ENCODE measurements around the gene ZNF469. TPM values are rescaled to one million over a fixed set of nuclear protein-coding genes. Genes with fewer than 3 reads are reported as not detected.

The ZNF469 gene
- polyA plus RNA-seq, 1 donor from 2014 or later = not detected

DNA sequence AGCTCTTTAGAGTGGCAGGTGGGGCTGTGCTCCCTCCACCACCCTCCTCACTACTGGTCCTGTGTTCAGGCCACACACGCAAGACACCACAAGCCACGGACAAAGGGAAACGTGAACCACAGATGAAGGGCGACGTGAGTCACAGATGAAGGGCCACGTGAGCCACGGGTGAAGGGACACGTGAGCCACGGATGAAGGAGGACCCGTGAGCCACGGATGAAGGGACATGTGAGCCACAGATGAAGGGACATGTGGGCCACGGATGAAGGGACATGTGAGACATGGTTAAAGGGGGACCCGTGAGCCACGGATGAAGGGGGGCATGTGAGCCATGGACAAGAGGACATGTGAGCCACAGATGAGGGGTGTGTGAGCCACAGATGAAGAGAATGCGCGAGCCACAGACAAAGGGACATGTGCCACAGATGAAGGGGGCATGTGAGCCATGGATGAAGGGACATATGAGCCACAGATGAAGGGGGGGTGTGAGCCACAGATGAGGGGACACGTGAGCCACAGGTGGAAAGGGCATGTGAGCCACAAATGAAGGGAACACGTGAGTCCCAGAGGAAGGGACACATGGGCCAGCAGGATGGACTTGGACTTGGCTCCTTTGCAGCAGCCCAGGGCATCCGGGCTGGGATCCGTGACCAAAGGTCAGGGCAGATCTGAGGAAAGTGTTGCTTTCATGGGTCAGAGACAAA is 15.6 kb downstream of the ZNF469 start:
- TF ChIP-seq TAF1 (IDR thresholded peaks at IDR 0.05; ENCODE audit: low read depth) (no peak), POLR2AphosphoS5 (IDR thresholded peaks at IDR 0.05) (no peak), EP300 (conservative IDR thresholded peaks at IDR 0.05; ENCODE audit: poor library complexity, severe bottlenecking) (no peak), EZH2 (IDR thresholded peaks at IDR 0.05; ENCODE audit: borderline replicate concordance, insufficient read depth, low read length, poor library complexity, severe bottlenecking) (no peak), MXI1 (conservative IDR thresholded peaks at IDR 0.05; ENCODE audit: poor library complexity, severe bottlenecking) (no peak), SMC3 (conservative IDR thresholded peaks at IDR 0.05; ENCODE audit: poor library complexity) (no peak), RAD21 (conservative IDR thresholded peaks at IDR 0.05) (no peak)
- TF ChIP-seq, protein P1, sequence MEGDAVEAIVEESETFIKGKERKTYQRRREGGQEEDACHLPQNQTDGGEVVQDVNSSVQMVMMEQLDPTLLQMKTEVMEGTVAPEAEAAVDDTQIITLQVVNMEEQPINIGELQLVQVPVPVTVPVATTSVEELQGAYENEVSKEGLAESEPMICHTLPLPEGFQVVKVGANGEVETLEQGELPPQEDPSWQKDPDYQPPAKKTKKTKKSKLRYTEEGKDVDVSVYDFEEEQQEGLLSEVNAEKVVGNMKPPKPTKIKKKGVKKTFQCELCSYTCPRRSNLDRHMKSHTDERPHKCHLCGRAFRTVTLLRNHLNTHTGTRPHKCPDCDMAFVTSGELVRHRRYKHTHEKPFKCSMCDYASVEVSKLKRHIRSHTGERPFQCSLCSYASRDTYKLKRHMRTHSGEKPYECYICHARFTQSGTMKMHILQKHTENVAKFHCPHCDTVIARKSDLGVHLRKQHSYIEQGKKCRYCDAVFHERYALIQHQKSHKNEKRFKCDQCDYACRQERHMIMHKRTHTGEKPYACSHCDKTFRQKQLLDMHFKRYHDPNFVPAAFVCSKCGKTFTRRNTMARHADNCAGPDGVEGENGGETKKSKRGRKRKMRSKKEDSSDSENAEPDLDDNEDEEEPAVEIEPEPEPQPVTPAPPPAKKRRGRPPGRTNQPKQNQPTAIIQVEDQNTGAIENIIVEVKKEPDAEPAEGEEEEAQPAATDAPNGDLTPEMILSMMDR (IDR thresholded peaks at IDR 0.05; ENCODE audit: poor library complexity, severe bottlenecking) = no peak
- TF ChIP-seq, protein P2, sequence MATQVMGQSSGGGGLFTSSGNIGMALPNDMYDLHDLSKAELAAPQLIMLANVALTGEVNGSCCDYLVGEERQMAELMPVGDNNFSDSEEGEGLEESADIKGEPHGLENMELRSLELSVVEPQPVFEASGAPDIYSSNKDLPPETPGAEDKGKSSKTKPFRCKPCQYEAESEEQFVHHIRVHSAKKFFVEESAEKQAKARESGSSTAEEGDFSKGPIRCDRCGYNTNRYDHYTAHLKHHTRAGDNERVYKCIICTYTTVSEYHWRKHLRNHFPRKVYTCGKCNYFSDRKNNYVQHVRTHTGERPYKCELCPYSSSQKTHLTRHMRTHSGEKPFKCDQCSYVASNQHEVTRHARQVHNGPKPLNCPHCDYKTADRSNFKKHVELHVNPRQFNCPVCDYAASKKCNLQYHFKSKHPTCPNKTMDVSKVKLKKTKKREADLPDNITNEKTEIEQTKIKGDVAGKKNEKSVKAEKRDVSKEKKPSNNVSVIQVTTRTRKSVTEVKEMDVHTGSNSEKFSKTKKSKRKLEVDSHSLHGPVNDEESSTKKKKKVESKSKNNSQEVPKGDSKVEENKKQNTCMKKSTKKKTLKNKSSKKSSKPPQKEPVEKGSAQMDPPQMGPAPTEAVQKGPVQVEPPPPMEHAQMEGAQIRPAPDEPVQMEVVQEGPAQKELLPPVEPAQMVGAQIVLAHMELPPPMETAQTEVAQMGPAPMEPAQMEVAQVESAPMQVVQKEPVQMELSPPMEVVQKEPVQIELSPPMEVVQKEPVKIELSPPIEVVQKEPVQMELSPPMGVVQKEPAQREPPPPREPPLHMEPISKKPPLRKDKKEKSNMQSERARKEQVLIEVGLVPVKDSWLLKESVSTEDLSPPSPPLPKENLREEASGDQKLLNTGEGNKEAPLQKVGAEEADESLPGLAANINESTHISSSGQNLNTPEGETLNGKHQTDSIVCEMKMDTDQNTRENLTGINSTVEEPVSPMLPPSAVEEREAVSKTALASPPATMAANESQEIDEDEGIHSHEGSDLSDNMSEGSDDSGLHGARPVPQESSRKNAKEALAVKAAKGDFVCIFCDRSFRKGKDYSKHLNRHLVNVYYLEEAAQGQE (IDR thresholded peaks at IDR 0.05; ENCODE audit: borderline replicate concordance) = no peak
- no peak overlapping the region for H3K4me2 ChIP-seq (ENCODE audit: low read length)
- no peaks in the 10 kb centered on the region for H3K27me3 ChIP-seq (ENCODE audit: insufficient read depth, low read depth, low read length)
- no peaks in the 10 kb centered on the region for H3K36me3 ChIP-seq (ENCODE audit: insufficient read depth, low read length)
- no peak overlapping the region for H2AFZ ChIP-seq (ENCODE audit: low read depth, low read length)
- no peak overlapping the region for H3K27ac ChIP-seq (ENCODE audit: low read length)
- H4K20me1 ChIP-seq (ENCODE audit: insufficient read depth) = no peaks in the 10 kb centered on the region
- no peak overlapping the region for H3K4me3 ChIP-seq (ENCODE audit: low read length)
- H3K9ac ChIP-seq (ENCODE audit: low read length) = no peak overlapping the region
- H3F3A ChIP-seq (ENCODE audit: insufficient read depth, low read length, poor library complexity, severe bottlenecking) = no peaks in the 10 kb centered on the region
- no peaks in the 10 kb centered on the region for H3K9me3 ChIP-seq (ENCODE audit: low read length)
- H3K9me2 ChIP-seq (ENCODE audit: insufficient read depth, low read length) = no peaks in the 10 kb centered on the region
- no peaks in the 10 kb centered on the region for H3K79me2 ChIP-seq (replicated peaks; ENCODE audit: insufficient read depth, low read length)

DNA sequence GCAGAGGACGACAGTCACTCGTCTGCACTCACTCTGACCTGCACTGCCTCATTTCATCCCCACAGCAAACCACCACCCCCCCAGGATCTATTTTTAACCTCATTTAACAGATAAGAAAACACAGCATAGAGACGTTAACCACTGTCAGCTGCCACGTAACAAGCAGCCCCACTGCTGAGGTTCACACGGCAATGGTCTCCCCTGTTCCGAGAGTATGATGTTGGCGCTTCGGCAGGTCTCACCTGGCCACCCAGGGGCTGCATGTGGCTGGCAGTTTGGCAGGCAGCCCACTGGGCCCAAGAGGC is 16.1 kb downstream of the ZNF469 start:
- H3K9me3 ChIP-seq (ENCODE audit: low read length) = no peaks in the 10 kb centered on the region
- H2AFZ ChIP-seq (ENCODE audit: low read depth, low read length) = no peak overlapping the region
- H3K79me2 ChIP-seq (replicated peaks; ENCODE audit: insufficient read depth, low read length) = no peaks in the 10 kb centered on the region
- H3K9ac ChIP-seq (ENCODE audit: low read length) = no peak overlapping the region
- H4K20me1 ChIP-seq (ENCODE audit: insufficient read depth) = no peaks in the 10 kb centered on the region
- no peaks in the 10 kb centered on the region for H3K27me3 ChIP-seq (ENCODE audit: insufficient read depth, low read depth, low read length)
- no peaks in the 10 kb centered on the region for H3K9me2 ChIP-seq (ENCODE audit: insufficient read depth, low read length)
- no peak overlapping the region for H3K4me2 ChIP-seq (ENCODE audit: low read length)
- no peak overlapping the region for H3K4me3 ChIP-seq (ENCODE audit: low read length)
- TF ChIP-seq, protein P1 (IDR thresholded peaks at IDR 0.05; ENCODE audit: poor library complexity, severe bottlenecking) = no peak
- no peak for TF ChIP-seq POLR2AphosphoS5 (IDR thresholded peaks at IDR 0.05)
- TF ChIP-seq, protein P2 (IDR thresholded peaks at IDR 0.05; ENCODE audit: borderline replicate concordance) = no peak
- no peak for TF ChIP-seq MXI1 (conservative IDR thresholded peaks at IDR 0.05; ENCODE audit: poor library complexity, severe bottlenecking)
- no peak for TF ChIP-seq RAD21 (conservative IDR thresholded peaks at IDR 0.05)
- no peak for TF ChIP-seq EZH2 (IDR thresholded peaks at IDR 0.05; ENCODE audit: borderline replicate concordance, insufficient read depth, low read length, poor library complexity, severe bottlenecking)
- no peak for TF ChIP-seq SMC3 (conservative IDR thresholded peaks at IDR 0.05; ENCODE audit: poor library complexity)
- no peak for TF ChIP-seq EP300 (conservative IDR thresholded peaks at IDR 0.05; ENCODE audit: poor library complexity, severe bottlenecking)
- TF ChIP-seq TAF1 (IDR thresholded peaks at IDR 0.05; ENCODE audit: low read depth) = no peak
- H3F3A ChIP-seq (ENCODE audit: insufficient read depth, low read length, poor library complexity, severe bottlenecking) = no peaks in the 10 kb centered on the region
- no peak overlapping the region for H3K27ac ChIP-seq (ENCODE audit: low read length)
- H3K36me3 ChIP-seq (ENCODE audit: insufficient read depth, low read length) = no peaks in the 10 kb centered on the region

Data from neural cell (in vitro differentiated cells).